Mammary epithelial cell (primary cell): ENCODE measurements around the gene CHGA.

Source experiments
- EZH2 ChIP-seq: IDR thresholded peaks from 2 replicates; pipeline ENCODE4 v1.6.1; 2012; ENCODE audit warnings: low read length, inconsistent platforms, borderline replicate concordance
- TF ChIP-seq, protein P1 (sequence below), 2 donors: IDR thresholded peaks in 1 of 2; conservative IDR thresholded peaks in 1 of 2; 2 replicates each; pipeline ENCODE4 v1.5.1; 2011 to 2012; ENCODE audit warnings: inconsistent platforms in 2 of 2, low read length in 2 of 2, mild to moderate bottlenecking in 2 of 2, control low read depth in 1 of 2, low read depth in 1 of 2; ENCODE audit not compliant: insufficient read depth in 1 of 2; ENCODE audit errors: extremely low read depth in 1 of 2

DNA sequence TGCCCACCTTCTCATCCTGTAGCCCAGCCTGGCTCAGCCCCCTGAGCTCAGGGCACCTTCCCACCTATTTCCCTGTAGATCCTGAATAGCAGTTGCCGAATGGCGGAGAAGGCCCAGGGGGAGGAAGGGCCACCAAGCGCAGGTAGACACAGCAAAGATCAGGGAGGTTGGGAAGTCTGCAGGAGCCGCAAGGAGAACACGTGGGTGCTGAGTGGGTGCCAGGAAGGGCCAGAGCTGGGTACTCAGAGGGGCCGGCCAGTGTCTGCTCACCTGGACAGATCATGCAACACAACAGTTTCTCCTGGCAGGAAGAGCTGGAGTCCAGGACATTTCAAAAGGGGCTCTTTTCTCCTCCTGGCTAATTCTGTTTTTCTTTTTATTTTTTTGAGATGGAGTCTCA lies 30.6 kb downstream of the CHGA start:
- TF ChIP-seq, protein P1, sequence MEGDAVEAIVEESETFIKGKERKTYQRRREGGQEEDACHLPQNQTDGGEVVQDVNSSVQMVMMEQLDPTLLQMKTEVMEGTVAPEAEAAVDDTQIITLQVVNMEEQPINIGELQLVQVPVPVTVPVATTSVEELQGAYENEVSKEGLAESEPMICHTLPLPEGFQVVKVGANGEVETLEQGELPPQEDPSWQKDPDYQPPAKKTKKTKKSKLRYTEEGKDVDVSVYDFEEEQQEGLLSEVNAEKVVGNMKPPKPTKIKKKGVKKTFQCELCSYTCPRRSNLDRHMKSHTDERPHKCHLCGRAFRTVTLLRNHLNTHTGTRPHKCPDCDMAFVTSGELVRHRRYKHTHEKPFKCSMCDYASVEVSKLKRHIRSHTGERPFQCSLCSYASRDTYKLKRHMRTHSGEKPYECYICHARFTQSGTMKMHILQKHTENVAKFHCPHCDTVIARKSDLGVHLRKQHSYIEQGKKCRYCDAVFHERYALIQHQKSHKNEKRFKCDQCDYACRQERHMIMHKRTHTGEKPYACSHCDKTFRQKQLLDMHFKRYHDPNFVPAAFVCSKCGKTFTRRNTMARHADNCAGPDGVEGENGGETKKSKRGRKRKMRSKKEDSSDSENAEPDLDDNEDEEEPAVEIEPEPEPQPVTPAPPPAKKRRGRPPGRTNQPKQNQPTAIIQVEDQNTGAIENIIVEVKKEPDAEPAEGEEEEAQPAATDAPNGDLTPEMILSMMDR (conservative IDR thresholded peaks at IDR 0.05 in 1 of 2, IDR thresholded peaks at IDR 0.05 in 1 of 2; ENCODE audit: extremely low read depth in 1 of 2, insufficient read depth in 1 of 2, low read depth in 1 of 2, low read length in 2 of 2), result no peak
- TF ChIP-seq EZH2, result no peak
